DMS114 treated with DMSO at 0.1 percent for 48 hours (cell line): ENCODE measurements around the gene GRID2.

ENCODE experiments used
- DNase-seq: peaks from one replicate; lab custom pipeline; 2025; ENCODE audit not compliant: unreplicated experiment; lab: John Stamatoyannopoulos, UW

The GRID2 gene

GRCh38 chr4:92677805-92678204 lies 374.0 kb downstream of the GRID2 start:
- DNase-seq: no peak

GRCh38 chr4:92678292-92678691 lies 374.5 kb downstream of the GRID2 start:
- no peak for DNase-seq

- no peak for DNase-seq
Measured at GRCh38 chr4:92679149-92679548, 375.4 kb downstream of the GRID2 start.

- DNase-seq: no peak
Measured at GRCh38 chr4:92714640-92715039, 410.9 kb downstream of the GRID2 start.

- no peak for DNase-seq
Measured at GRCh38 chr4:92733231-92733630, 429.5 kb downstream of the GRID2 start.

GRCh38 chr4:92735025-92735665 lies 431.4 kb downstream of the GRID2 start:
- no peak for DNase-seq

GRCh38 chr4:92760433-92760832 lies 456.7 kb downstream of the GRID2 start:
- no peak for DNase-seq

GRCh38 chr4:92776080-92776479 lies 472.3 kb downstream of the GRID2 start:
- DNase-seq: no peak

- DNase-seq: no peak
Measured at GRCh38 chr4:92789741-92790140, 486.0 kb downstream of the GRID2 start.

GRCh38 chr4:92791871-92792440 lies 488.2 kb downstream of the GRID2 start:
- DNase-seq: no peak

- no peak for DNase-seq
Measured at GRCh38 chr4:92809381-92809780, 505.6 kb downstream of the GRID2 start.

- no peak for DNase-seq
Measured at GRCh38 chr4:92812652-92813051, 508.9 kb downstream of the GRID2 start.

GRCh38 chr4:92814677-92815076 lies 510.9 kb downstream of the GRID2 start:
- DNase-seq: no peak

GRCh38 chr4:92825256-92825655 lies 521.5 kb downstream of the GRID2 start:
- no peak for DNase-seq

- no peak for DNase-seq
Measured at GRCh38 chr4:92825791-92826190, 522.0 kb downstream of the GRID2 start.

- DNase-seq: no peak
Measured at GRCh38 chr4:92830771-92831170, 527.0 kb downstream of the GRID2 start.

- no peak for DNase-seq
Measured at GRCh38 chr4:92840880-92841279, 537.1 kb downstream of the GRID2 start.

GRCh38 chr4:92843784-92844183 lies 540.0 kb downstream of the GRID2 start:
- DNase-seq: no peak

GRCh38 chr4:92847026-92847425 lies 543.3 kb downstream of the GRID2 start:
- DNase-seq: no peak

- DNase-seq: no peak
Measured at GRCh38 chr4:92862509-92862908, 558.7 kb downstream of the GRID2 start.

- DNase-seq: no peak
Measured at GRCh38 chr4:92864096-92864495, 560.3 kb downstream of the GRID2 start.

- no peak for DNase-seq
Measured at GRCh38 chr4:92872604-92873003, 568.8 kb downstream of the GRID2 start.

- DNase-seq: no peak
Measured at GRCh38 chr4:92885632-92886031, 581.9 kb downstream of the GRID2 start.
